BJ (cell line): ENCODE measurements around the gene MAP6. TPM values are rescaled to one million over a fixed set of nuclear protein-coding genes. Genes with fewer than 3 reads are reported as not detected.

ENCODE experiments used
- CTCF ChIA-PET: fragments of 350-600 bp; formaldehyde crosslinking; extraction: SDS; loops from one replicate; lab custom pipeline; 2021; ENCODE audit warnings: antibody characterized with exemption, inconsistent platforms; lab: Yijun Ruan, JAX
- POLR2A ChIA-PET: fragments of 300-600 bp; sonication (Branson Sonifier 250); formaldehyde crosslinking; extraction: SDS; loops from one replicate; lab custom pipeline; 2021; ENCODE audit warnings: antibody characterized with exemption; lab: Charles Lee
- DNase-seq: peaks from one replicate; pipeline ENCODE4 v3.0.0-alpha.2; 2011; ENCODE audit warnings: low read depth
- H3K27me3 ChIP-seq: 2 replicates; pipeline ENCODE4 v1.6.0; 2011; ENCODE audit warnings: low read length; ENCODE audit not compliant: control insufficient read depth, insufficient read depth
- H3K36me3 ChIP-seq: 2 replicates; pipeline ENCODE4 v1.5.1; 2011; ENCODE audit warnings: low read length; ENCODE audit not compliant: control insufficient read depth, insufficient read depth
- H3K4me3 ChIP-seq: 2 replicates; pipeline ENCODE4 v1.5.1; 2011; ENCODE audit warnings: low read depth, mild to moderate bottlenecking, control low read depth, low read length
- CTCF ChIP-seq: IDR thresholded peaks from 2 replicates; pipeline ENCODE4 v1.5.1; 2011; ENCODE audit warnings: low read depth, mild to moderate bottlenecking, control low read depth, inconsistent platforms, low read length, moderate library complexity; ENCODE audit not compliant: insufficient read depth
- polyA plus RNA-seq: library from polyadenylated mRNA; depleted of rRNA; stranded (reverse); fragments of >200 nt; gene quantifications from 2 replicates; pipeline ENCODE4 v1.2.3, GENCODE V29; 2011

MAP6 gene
- polyA plus RNA-seq, 1 experiment, result 12.3 TPM

DNA sequence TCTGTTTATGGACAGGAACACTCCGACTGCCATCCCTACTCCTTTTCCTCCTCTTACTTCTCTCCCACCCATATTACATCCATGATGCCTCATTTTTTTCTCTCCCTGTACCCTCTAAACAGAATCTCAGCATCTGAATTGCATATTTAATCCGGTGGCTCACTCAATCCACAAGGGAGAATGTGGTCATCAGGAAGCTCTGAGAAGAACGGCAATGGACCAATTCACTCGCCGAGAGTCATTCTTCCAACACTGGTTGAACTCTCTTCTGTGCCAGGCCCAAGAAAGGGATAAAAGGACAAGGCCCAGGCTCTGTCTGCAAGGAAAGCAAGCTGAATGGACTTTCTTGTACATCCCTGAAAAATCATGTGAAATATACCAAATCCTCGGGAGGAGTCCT is 15.9 kb downstream of the MAP6 start:
- no peaks in the 10 kb centered on the region for H3K27me3 ChIP-seq
- no peak for DNase-seq
- ChIA-PET CTCF (interaction anchor here (1.0 kb wide), 1 partner anchor 11 kb away, joined by 3 read pairs; no protein-coding TSS in a partner anchor), POLR2A (no interaction called here)
- H3K36me3 ChIP-seq, result no peaks in the 10 kb centered on the region
- no peak overlapping the region for H3K4me3 ChIP-seq
- no peak for TF ChIP-seq CTCF

DNA sequence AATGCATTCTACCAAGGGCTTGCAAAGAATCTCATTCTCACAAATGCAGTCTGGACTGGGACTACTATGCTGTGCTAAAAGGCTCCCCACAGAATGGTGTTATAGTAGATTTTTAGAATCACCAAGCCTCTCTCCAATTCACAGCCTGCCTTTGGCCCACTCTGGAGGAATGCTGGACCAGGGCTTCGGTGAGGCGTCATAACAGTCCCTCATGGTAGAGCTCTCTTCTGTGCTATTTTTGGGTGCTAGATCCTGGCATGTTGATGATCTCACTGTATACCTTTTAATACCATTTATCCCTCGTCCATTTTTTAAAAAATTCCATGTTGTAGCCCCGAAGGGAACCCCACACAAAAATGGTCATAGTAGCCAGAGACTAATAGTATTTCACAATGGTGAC is 17.6 kb downstream of the MAP6 start:
- H3K4me3 ChIP-seq, result no peak overlapping the region
- DNase-seq, result no peak
- no peak for TF ChIP-seq CTCF
- ChIA-PET CTCF (no interaction called here), POLR2A (no interaction called here)
- H3K27me3 ChIP-seq, result no peaks in the 10 kb centered on the region
- no peaks in the 10 kb centered on the region for H3K36me3 ChIP-seq

DNA sequence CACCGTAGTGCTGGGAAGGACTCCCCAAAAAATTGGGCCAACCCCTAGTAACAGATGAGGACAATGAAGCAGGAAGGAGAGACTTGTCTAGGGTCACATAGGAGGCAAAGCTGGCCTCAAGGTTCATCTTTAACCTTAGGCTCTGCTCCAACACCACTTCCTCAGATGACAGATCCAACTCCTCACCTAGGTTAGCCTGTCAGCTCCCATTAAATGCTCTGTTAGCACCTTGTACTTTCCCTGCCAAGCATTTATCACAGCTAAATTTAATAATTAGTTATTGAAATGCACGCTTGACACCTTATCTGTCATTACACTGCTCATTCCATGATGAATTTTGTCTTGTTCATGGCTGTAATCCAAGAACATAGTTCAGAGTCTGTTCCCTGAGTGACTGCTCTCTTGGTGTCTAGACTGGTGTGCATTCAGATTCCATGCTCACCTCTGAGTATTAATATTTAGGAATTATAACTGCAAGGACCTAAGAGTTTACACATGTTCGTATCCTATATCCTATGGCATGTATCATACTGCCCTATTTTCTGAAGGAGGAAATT is 18.6 kb downstream of the MAP6 start:
- CTCF ChIA-PET, result interaction anchor here (1.0 to 1.3 kb wide), 2 partner anchors 8 to 11 kb away, joined by 3 to 4 read pairs; no protein-coding TSS in a partner anchor
- DNase-seq, result no peak
- no peak overlapping the region for H3K4me3 ChIP-seq
- H3K27me3 ChIP-seq, result no peaks in the 10 kb centered on the region
- TF ChIP-seq CTCF, result no peak
- POLR2A ChIA-PET, result no interaction called here
- H3K36me3 ChIP-seq, result no peaks in the 10 kb centered on the region

GRCh38 chr11:75644946-75645345 is 23.9 kb downstream of the MAP6 start:
- ChIA-PET POLR2A (interaction anchor here (0.6 kb wide), 1 partner anchor 86 kb away, joined by 3 read pairs; no protein-coding TSS in a partner anchor), CTCF (interaction anchor here (1.6 kb wide), 2 partner anchors 9 to 67 kb away, joined by 3 to 6 read pairs; no protein-coding TSS in a partner anchor)
- Histone ChIP-seq H3K36me3 (no peaks in the 10 kb centered on the region), H3K4me3 (no peak overlapping the region), H3K27me3 (no peaks in the 10 kb centered on the region)
- DNase-seq, result no peak
- TF ChIP-seq CTCF, result no peak

GRCh38 chr11:75644370-75644769 is 24.5 kb downstream of the MAP6 start:
- ChIA-PET CTCF (interaction anchor here (1.6 kb wide), 2 partner anchors 9 to 66 kb away, joined by 3 to 6 read pairs; no protein-coding TSS in a partner anchor), POLR2A (interaction anchor here (0.6 kb wide), 1 partner anchor 85 kb away, joined by 3 read pairs; no protein-coding TSS in a partner anchor)
- TF ChIP-seq CTCF, result no peak
- H3K4me3 ChIP-seq, result no peak overlapping the region
- no peaks in the 10 kb centered on the region for H3K27me3 ChIP-seq
- DNase-seq, result no peak
- no peaks in the 10 kb centered on the region for H3K36me3 ChIP-seq
